WTC11 (cell line): ENCODE data around the gene IFITM5.

Experiments
- ATF1 ChIP-seq: sonication (generic); formaldehyde crosslinking; IDR thresholded peaks from 2 replicates; pipeline ENCODE4 v1.8.1; 2023; ENCODE audit warnings: mild to moderate bottlenecking, moderate library complexity, missing genetic modification reagents
- CREM ChIP-seq: sonication (generic); formaldehyde crosslinking; IDR thresholded peaks from 2 replicates; pipeline ENCODE4 v1.8.1; 2022; ENCODE audit warnings: mild to moderate bottlenecking, missing genetic modification reagents, moderate library complexity
- CTCF ChIP-seq: fragments of 200-600 bp; IDR thresholded peaks from 2 replicates; pipeline ENCODE4 v1.8.0; 2022; ENCODE audit warnings: antibody characterized with exemption
- FOXP1 ChIP-seq: sonication (generic); formaldehyde crosslinking; IDR thresholded peaks from 2 replicates; pipeline ENCODE4 v1.8.0; 2022; ENCODE audit warnings: missing genetic modification reagents, mild to moderate bottlenecking, moderate library complexity, borderline replicate concordance
- JUN ChIP-seq: sonication (generic); formaldehyde crosslinking; IDR thresholded peaks from 2 replicates; pipeline ENCODE4 v1.8.0; 2023; ENCODE audit warnings: mild to moderate bottlenecking, missing genetic modification reagents
- NFATC4 ChIP-seq: fragments of 250-450 bp; sonication (Bioruptor Pico); IDR thresholded peaks from 2 replicates; pipeline ENCODE4 v1.9.0; 2021; ENCODE audit warnings: mild to moderate bottlenecking
- TEAD4 ChIP-seq: sonication (generic); formaldehyde crosslinking; IDR thresholded peaks from 2 replicates; pipeline ENCODE4 v1.8.0; 2022; ENCODE audit warnings: mild to moderate bottlenecking, missing genetic modification reagents

- TF ChIP-seq CTCF, result no peak
- no peak for TF ChIP-seq TEAD4
- TF ChIP-seq ATF1 (CRISPR knock-in tag), result no peak
- no peak for TF ChIP-seq JUN (CRISPR knock-in tag)
- TF ChIP-seq NFATC4 (CRISPR knock-in tag), result no peak
- TF ChIP-seq FOXP1, result no peak
- no peak for TF ChIP-seq CREM (CRISPR knock-in tag)
Measured at GRCh38 chr11:332651-333480, 33.5 kb upstream of the IFITM5 start.
